Measurements from ENCODE around the gene SORCS2. TPM values are rescaled to one million over a fixed set of nuclear protein-coding genes. Genes with fewer than 3 reads are reported as not detected.

The SORCS2 gene
- total RNA-seq, 1 donor from 2014 or later = 13.8 TPM

DNA sequence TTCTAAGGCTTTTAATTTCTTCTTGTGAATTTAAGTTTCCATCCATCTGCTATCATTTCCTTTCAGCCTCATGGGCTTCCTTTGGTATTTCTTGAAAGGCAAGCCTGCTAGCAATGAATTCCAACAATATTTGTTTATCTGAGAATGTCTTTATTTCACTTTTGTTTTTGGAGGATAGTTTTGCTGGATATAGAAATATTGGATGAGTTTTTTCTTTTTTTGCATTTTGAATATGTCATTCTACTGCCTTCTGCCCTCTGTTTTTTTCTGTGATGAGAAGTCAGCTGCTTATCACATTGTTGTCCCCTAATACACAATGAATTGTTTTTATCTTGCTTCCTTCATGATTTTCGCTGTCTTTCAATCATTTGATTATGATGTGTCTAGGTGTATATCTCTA lies 13.2 kb upstream of the SORCS2 start:
- peaks cover 11% of the 10 kb centered on the region for H3K9me3 Mint-ChIP-seq (ENCODE audit: unreplicated experiment)
- Histone ChIP-seq H3K9ac (ENCODE audit: low read length) (no peak overlapping the region), H3K4me1 (ENCODE audit: insufficient read depth, low read length) (no peaks in the 10 kb centered on the region), H3K27ac (ENCODE audit: low read depth, low read length) (no peak overlapping the region), H3K9me3 (ENCODE audit: insufficient read depth, low read depth, low read length) (no peaks in the 10 kb centered on the region), H3K4me2 (ENCODE audit: low read length) (no peak overlapping the region), H2AFZ (ENCODE audit: low read depth, low read length) (no peak overlapping the region), H3K79me2 (ENCODE audit: insufficient read depth, low read length) (no peaks in the 10 kb centered on the region), H3K27me3 (ENCODE audit: insufficient read depth, low read length) (peaks cover 2% of the 10 kb centered on the region), H4K20me1 (ENCODE audit: insufficient read depth, low read length) (no peaks in the 10 kb centered on the region), H3K36me3 (ENCODE audit: insufficient read depth, low read length) (no peaks in the 10 kb centered on the region), H3K4me3 (ENCODE audit: insufficient read depth, low read depth, low read length) (no peak overlapping the region)
- H3K27ac Mint-ChIP-seq (ENCODE audit: unreplicated experiment) = no peak overlapping the region
- no peak overlapping the region for H3K4me3 Mint-ChIP-seq (ENCODE audit: unreplicated experiment)
- H3K36me3 Mint-ChIP-seq (ENCODE audit: low read depth, unreplicated experiment) = peaks cover 2% of the 10 kb centered on the region
- FAIRE-seq (no peak), DNase-seq (ENCODE audit: low read depth) (no peak)
- peaks cover 6% of the 10 kb centered on the region for H3K4me1 Mint-ChIP-seq (ENCODE audit: low read depth, unreplicated experiment)
- H3K27me3 Mint-ChIP-seq (ENCODE audit: low read depth, unreplicated experiment) = peaks cover 6% of the 10 kb centered on the region
- no peak for TF ChIP-seq EZH2 (IDR thresholded peaks at IDR 0.05; ENCODE audit: insufficient read depth, low read length)
- no peak for TF ChIP-seq CTCF (IDR thresholded peaks at IDR 0.05; ENCODE audit: insufficient read depth, low read depth, low read length)

DNA sequence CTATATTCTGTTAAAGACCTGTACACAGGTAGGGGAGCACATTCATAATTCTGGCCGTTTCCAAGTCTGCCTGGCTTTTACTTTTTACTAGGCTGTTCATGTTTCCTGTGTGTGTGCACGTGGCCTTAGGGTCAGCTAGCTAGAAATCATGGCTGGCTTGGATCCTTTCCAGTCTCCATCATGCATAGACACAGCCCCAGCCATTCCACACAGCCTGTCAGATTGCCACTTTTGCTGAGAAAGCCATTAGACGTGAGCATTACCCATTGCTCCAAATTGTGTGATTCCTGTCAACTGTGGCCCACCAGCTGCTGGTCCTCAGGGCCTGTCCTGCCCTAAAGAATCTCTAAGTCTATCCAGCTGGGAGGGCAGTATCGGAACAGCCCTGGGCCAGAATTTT lies 11.4 kb upstream of the SORCS2 start:
- H3K4me1 ChIP-seq (ENCODE audit: insufficient read depth, low read length) = no peaks in the 10 kb centered on the region
- no peak for DNase-seq (ENCODE audit: low read depth)
- H3K9me3 ChIP-seq (ENCODE audit: insufficient read depth, low read depth, low read length) = no peaks in the 10 kb centered on the region
- no peak overlapping the region for H3K4me2 ChIP-seq (ENCODE audit: low read length)
- no peak overlapping the region for H3K4me3 ChIP-seq (ENCODE audit: insufficient read depth, low read depth, low read length)
- H4K20me1 ChIP-seq (ENCODE audit: insufficient read depth, low read length) = no peaks in the 10 kb centered on the region
- H3K36me3 Mint-ChIP-seq (ENCODE audit: low read depth, unreplicated experiment) = peaks cover 2% of the 10 kb centered on the region
- peaks cover 14% of the 10 kb centered on the region for H3K9me3 Mint-ChIP-seq (ENCODE audit: unreplicated experiment)
- no peaks in the 10 kb centered on the region for H3K27me3 ChIP-seq (ENCODE audit: insufficient read depth, low read length)
- no peak overlapping the region for H2AFZ ChIP-seq (ENCODE audit: low read depth, low read length)
- H3K27ac Mint-ChIP-seq (ENCODE audit: unreplicated experiment) = no peak overlapping the region
- H3K4me1 Mint-ChIP-seq (ENCODE audit: low read depth, unreplicated experiment) = peaks cover 6% of the 10 kb centered on the region
- no peak for FAIRE-seq
- H3K36me3 ChIP-seq (ENCODE audit: insufficient read depth, low read length) = no peaks in the 10 kb centered on the region
- no peak overlapping the region for H3K4me3 Mint-ChIP-seq (ENCODE audit: unreplicated experiment)
- peaks cover 6% of the 10 kb centered on the region for H3K27me3 Mint-ChIP-seq (ENCODE audit: low read depth, unreplicated experiment)
- H3K9ac ChIP-seq (ENCODE audit: low read length) = no peak overlapping the region
- H3K27ac ChIP-seq (ENCODE audit: low read depth, low read length) = no peak overlapping the region
- no peaks in the 10 kb centered on the region for H3K79me2 ChIP-seq (ENCODE audit: insufficient read depth, low read length)
- no peak for TF ChIP-seq EZH2 (IDR thresholded peaks at IDR 0.05; ENCODE audit: insufficient read depth, low read length)
- TF ChIP-seq CTCF (IDR thresholded peaks at IDR 0.05; ENCODE audit: insufficient read depth, low read depth, low read length) = no peak

GRCh38 chr4:7182616-7183015 lies 9.7 kb upstream of the SORCS2 start:
- peaks cover 2% of the 10 kb centered on the region for H3K36me3 Mint-ChIP-seq (ENCODE audit: low read depth, unreplicated experiment)
- Histone ChIP-seq H3K79me2 (ENCODE audit: insufficient read depth, low read length) (no peaks in the 10 kb centered on the region), H3K4me1 (ENCODE audit: insufficient read depth, low read length) (no peaks in the 10 kb centered on the region), H3K4me2 (ENCODE audit: low read length) (no peak overlapping the region), H3K9ac (ENCODE audit: low read length) (no peak overlapping the region), H3K9me3 (ENCODE audit: insufficient read depth, low read depth, low read length) (no peaks in the 10 kb centered on the region), H3K27me3 (ENCODE audit: insufficient read depth, low read length) (peaks cover 14% of the 10 kb centered on the region), H3K4me3 (ENCODE audit: insufficient read depth, low read depth, low read length) (no peak overlapping the region), H4K20me1 (ENCODE audit: insufficient read depth, low read length) (no peaks in the 10 kb centered on the region), H3K36me3 (ENCODE audit: insufficient read depth, low read length) (no peaks in the 10 kb centered on the region), H2AFZ (ENCODE audit: low read depth, low read length) (no peak overlapping the region), H3K27ac (ENCODE audit: low read depth, low read length) (no peak overlapping the region)
- DNase-seq (ENCODE audit: low read depth) = no peak
- peaks cover 19% of the 10 kb centered on the region for H3K27me3 Mint-ChIP-seq (ENCODE audit: low read depth, unreplicated experiment)
- no peak overlapping the region for H3K27ac Mint-ChIP-seq (ENCODE audit: unreplicated experiment)
- FAIRE-seq = no peak
- TF ChIP-seq CTCF (IDR thresholded peaks at IDR 0.05; ENCODE audit: insufficient read depth, low read depth, low read length) (no peak), EZH2 (IDR thresholded peaks at IDR 0.05; ENCODE audit: insufficient read depth, low read length) (no peak)
- H3K4me1 Mint-ChIP-seq (ENCODE audit: low read depth, unreplicated experiment) = peaks cover 6% of the 10 kb centered on the region
- no peak overlapping the region for H3K4me3 Mint-ChIP-seq (ENCODE audit: unreplicated experiment)
- H3K9me3 Mint-ChIP-seq (ENCODE audit: unreplicated experiment) = peaks cover 14% of the 10 kb centered on the region

All from astrocyte (in vitro differentiated cells and primary cell).